HG03175 (cell line): ENCODE measurements around the gene GRIN2D.

ENCODE experiments used
- ATAC-seq: cut with Tn5 transposase; IDR thresholded peaks from one replicate; pipeline ENCODE4 v1.9.1; 2021; ENCODE audit warnings: mild to moderate bottlenecking, moderate library complexity; ENCODE audit not compliant: unreplicated experiment

GRIN2D gene

DNA sequence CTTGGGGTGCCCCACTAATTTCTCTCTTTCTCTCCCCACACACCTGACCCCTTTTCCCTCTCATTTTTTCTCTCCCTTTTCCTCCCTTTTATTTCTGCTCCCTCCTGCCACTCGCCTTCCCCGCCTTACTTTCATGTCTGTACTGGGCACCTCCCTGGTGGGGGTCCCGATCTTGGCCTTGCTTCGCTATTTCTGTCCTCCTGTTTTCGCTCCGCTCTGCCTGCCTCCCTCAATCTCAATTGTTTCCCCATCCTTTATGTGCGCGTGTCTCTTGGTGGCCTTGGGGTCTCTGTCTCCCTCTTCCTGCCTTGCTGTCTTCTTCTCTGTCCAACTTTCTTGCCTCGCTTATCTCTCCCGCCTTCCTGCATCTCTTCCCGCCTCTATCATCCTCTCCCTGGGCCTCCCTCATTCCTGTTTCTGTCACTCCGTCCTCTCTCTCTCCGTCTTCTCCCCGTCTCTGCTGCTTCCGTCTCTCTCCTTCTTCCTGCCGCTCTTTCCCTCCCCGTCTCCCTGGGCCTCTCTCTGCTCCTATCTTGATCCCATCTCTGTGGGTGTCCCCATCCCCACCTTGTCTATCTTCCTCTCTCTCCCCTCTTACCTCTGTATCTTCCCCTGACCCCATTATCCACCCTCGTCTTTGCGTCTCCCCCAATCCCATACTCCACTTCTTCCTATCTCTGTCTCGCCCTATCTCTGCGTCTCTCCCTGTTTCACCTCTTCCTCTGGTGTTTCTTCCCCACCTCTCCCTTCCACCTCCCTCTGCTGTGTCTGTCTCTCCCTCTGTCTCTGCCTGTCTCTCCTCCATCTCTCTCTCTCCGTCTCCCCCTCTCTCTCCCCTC lies 4.0 kb downstream of the GRIN2D start:
- no peak for ATAC-seq

GRCh38 chr19:48398102-48398374 lies 4.6 kb downstream of the GRIN2D start:
- no peak for ATAC-seq

GRCh38 chr19:48398375-48399235 lies 5.1 kb downstream of the GRIN2D start:
- ATAC-seq: no peak

DNA sequence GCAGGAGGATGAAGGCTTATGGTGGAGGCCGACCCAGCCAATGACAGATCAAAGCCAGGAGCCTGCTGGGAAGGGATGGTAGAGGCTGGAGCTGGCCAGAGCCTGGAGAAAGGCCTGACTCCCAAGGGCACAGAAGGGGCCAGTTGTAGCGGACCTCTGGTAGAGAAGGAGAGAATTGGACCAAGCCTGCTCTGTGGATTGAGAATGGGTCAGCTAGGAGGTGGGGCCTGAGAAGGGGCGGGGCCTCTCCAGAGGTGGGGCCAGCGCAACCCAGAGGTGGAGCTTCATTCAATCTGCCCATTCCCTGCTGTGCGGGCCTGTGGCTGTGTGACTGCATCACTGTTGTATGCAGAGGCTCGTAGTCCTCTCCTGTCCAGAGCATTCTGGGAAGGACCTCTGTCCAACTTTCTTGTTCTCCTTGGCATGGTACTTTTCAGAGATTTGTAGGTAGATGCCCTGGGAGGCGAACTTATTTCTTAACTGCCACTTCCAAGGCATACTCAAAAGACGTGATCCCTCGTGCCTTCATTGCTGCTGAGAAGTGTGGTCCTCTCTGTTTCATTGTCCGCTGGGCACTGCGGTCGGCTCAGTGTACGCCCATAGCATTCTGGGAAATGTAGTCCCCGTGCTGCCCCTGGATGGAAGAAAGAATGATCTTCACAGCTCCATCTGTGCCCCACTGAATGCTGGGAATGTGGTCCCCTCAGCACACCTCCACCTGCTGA lies 6.7 kb downstream of the GRIN2D start:
- no peak for ATAC-seq

DNA sequence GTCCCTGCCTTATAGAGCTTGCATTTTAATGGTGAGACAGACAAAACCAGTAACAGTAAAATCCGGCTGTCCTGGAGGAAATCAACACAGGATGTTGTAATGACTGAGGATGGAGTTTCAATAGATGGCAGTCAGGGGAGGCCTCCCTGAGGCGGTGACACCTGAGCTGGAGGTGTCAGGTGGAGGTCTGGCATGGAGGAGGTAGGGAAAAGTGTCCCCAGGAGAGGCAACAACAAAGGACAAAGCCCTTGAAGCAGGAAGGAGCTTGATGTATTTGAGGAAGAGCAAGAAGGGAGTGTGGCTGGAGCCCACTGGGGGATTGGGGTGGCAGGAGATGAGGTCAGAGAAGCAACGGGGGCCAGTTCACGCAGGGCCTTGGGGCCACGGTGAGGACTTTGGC lies 7.8 kb downstream of the GRIN2D start:
- ATAC-seq: no peak

GRCh38 chr19:48403606-48404005 lies 10.1 kb downstream of the GRIN2D start:
- no peak for ATAC-seq

GRCh38 chr19:48405010-48405659 lies 11.7 kb downstream of the GRIN2D start:
- no peak for ATAC-seq

- ATAC-seq: no peak
Measured at GRCh38 chr19:48405850-48406249, 12.4 kb downstream of the GRIN2D start.

DNA sequence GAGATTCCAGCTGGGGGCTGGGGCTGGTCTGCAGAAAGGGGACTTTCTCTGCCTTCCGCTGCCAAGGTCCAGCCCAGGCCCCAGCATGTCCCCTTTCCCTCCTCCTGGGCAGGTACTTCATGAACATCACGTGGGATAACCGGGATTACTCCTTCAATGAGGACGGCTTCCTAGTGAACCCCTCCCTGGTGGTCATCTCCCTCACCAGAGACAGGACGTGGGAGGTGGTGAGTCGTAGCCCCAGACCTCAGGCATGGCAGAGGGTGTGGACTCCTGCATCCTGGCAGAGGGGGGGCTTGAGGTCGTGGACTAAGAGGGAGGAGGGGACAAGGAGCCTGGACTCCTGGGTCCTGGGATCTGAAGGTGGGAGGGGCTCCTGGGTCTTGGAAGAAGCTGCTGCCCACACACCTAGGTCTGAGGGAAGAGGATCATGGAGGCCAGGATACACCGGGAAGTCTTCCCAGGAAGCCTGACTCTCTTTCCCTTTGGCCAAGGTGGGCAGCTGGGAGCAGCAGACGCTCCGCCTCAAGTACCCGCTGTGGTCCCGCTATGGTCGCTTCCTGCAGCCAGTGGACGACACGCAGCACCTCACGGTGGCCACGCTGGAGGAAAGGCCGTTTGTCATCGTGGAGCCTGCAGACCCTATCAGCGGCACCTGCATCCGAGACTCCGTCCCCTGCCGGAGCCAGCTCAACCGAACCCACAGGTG lies 20.6 kb downstream of the GRIN2D start:
- no peak for ATAC-seq

- ATAC-seq: no peak
Measured at GRCh38 chr19:48415395-48415794, 21.9 kb downstream of the GRIN2D start.

DNA sequence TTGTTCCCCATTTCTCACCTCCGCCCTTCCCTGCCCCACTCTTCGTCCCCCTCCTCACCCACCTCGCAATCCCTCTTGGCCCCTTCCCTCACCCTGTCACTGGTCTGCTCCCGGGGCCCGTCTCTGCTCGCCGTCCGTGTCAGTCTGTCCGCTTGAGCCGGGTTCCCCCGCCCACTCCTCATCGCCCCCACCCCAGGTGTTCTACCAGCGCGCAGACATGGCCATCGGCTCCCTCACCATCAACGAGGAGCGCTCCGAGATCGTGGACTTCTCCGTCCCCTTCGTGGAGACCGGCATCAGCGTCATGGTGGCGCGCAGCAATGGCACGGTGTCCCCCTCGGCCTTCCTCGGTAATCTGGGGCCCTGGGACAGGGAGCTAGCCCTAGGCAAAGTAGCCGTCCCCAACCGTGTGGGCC lies 22.3 kb downstream of the GRIN2D start:
- no peak for ATAC-seq

DNA sequence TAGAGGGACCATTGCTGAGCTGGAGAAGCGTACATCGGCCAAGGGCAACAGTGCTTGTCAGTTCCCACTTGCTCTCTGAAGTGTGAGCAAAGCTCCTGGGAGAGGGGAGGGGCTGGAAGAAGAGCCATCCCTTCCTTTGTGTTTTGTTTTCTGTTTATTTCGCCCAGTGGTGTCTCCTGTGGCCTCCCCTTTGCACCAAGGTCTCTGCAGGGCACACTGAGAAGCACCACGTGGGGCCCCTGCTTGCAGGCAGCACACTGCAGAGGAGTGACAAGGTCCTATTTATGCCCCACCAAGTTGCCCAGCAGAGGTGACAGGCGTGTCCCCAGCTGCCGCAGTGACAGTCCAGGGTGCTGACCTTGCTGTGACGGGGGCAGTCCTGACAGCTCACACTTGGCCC lies 24.0 kb downstream of the GRIN2D start:
- no peak for ATAC-seq

DNA sequence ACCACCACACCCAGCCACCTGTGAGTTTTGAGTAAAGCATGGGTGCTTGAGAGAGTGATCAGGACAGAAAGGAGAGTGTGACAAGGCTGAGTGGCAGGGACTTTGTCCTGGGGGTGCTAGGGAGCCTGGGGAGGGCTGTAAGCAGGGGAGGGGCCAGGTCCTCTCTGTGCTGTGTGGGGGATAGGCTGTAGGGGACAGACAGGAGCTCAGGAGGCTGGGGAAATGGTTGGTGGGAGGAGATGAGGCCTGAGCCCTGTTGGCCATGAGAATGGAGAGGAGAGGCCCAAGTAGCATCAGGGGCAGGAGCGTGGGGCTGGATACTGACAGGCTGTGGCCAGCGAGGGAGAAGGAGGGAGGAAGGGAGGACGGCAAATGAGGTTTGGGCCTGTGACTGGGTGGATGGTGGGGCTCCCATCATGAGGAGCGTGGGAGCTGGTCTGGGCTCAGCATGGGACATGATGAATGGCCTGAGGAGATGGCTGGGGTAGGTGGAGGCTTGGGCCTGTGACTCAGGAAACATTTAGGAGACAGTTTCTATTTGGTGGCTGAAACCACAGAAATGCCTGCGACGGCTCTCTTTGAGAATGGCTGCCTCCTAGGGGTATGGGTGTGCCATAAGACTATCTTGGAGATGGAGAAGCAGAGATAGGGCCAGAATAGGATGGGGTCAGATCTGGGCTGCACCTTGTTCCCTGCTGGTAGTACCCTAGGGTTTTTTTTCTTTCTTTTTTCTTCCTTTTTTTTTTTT lies 25.0 kb downstream of the GRIN2D start:
- no peak for ATAC-seq

- no peak for ATAC-seq
Measured at GRCh38 chr19:48419158-48419920, 25.9 kb downstream of the GRIN2D start.

- no peak for ATAC-seq
Measured at GRCh38 chr19:48421548-48421947, 28.1 kb downstream of the GRIN2D start.

GRCh38 chr19:48424694-48425219 lies 31.3 kb downstream of the GRIN2D start:
- no peak for ATAC-seq

- no peak for ATAC-seq
Measured at GRCh38 chr19:48428670-48429069, 35.2 kb downstream of the GRIN2D start.

DNA sequence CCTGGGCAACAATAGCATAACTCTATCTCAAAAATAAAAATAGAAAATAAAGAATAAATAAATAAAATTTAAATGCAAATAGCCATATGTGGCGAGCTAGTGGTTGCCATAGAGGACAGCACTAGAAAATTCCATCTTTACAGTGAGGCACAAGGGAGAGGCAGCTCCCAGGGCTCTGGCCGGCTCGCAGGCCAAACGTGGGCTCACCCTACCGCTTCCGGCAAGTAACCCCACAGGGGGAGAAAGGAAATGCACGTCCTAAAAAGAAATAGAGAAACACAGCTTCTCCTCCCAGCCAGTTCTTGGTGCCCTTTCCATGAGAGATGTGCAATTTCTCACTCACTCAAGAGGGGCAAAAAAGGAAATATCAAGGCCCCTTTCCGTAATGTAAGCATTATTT lies 39.9 kb downstream of the GRIN2D start:
- ATAC-seq: no peak

DNA sequence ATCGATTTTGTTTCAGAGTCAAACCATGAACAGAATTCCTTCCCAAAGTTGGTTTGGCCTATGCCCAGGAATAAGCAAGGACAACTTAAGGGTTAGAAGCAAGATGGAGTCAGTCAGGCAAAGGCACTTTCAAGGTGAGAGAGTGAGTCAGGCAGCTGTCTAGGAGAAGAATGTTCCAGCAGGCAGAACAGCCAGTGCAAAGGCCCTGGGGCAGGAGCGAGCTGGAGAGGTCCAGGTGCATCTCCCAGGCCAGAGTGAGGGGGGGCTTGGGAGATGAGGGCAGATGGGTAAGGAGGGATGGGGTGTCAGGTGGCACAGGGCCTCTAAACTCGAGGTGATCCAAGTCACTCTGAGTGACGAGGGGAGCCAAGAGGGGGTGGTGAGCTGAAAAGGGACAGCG lies 43.1 kb downstream of the GRIN2D start:
- ATAC-seq: no peak
